ENCODE results near the gene CXCL17.

The CXCL17 gene

DNA sequence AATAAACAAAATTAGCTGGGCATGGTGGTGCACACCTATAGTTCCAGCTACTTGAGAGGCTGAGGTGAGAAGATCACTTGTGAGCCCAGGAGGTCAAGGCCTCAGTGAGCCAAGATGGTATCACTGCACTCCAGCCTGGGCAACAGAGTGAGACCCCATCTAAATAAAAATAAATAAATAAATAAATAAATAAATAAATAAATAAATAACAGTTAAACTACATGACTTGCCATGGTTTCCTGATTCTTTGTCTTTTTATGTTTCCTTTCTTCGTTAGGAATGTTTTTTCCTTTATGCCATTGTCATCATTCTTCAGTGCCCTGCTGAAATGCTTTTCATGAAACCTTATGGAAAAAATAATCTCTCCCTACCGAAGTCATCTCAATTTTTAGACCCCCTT, 35.2 kb upstream of the CXCL17 start:
- no peak overlapping the region for H2BK5ac ChIP-seq (ENCODE audit: low read depth, low read length, poor library complexity)
- H3K4ac ChIP-seq (ENCODE audit: low read depth, low read length) = no peak overlapping the region
- H2BK120ac ChIP-seq (ENCODE audit: insufficient read depth, low read length, poor library complexity) = no peak overlapping the region
- no peaks in the 10 kb centered on the region for H3K27me3 ChIP-seq (ENCODE audit: insufficient read depth, low read length)
- H3K18ac ChIP-seq (ENCODE audit: low read length) = no peak overlapping the region
- H3K4me2 ChIP-seq (ENCODE audit: low read length) = no peak overlapping the region
- H4K91ac ChIP-seq (ENCODE audit: low read depth, low read length) = no peak overlapping the region
- H4K12ac ChIP-seq (ENCODE audit: low read depth, low read length) = no peak overlapping the region
- H3K23ac ChIP-seq (ENCODE audit: low read length) = no peak overlapping the region
- H3K36me3 ChIP-seq (ENCODE audit: control insufficient read depth in 1 of 2, insufficient read depth in 2 of 2, low read length in 2 of 2) = no peaks in the 10 kb centered on the region
- no peaks in the 10 kb centered on the region for H3K79me2 ChIP-seq (ENCODE audit: control insufficient read depth, insufficient read depth, low read length, poor library complexity)
- DNase-seq = no peak
- H3K27ac ChIP-seq (ENCODE audit: low read depth, low read length) = no peak overlapping the region
- no peak overlapping the region for H2BK12ac ChIP-seq (ENCODE audit: low read length)
- no peak overlapping the region for H3K14ac ChIP-seq (ENCODE audit: low read length)
- H3K9ac ChIP-seq (ENCODE audit: low read length) = no peak overlapping the region
- WGBS (ENCODE audit: extremely low coverage, insufficient coverage, insufficient read length) = no CpG with 5 or more reads among the region's 2 CpGs
- no peak overlapping the region for H3K4me3 ChIP-seq (ENCODE audit: low read depth, low read length)
- no peak overlapping the region for H2AK5ac ChIP-seq (ENCODE audit: low read length)
- no peak overlapping the region for H2AFZ ChIP-seq (ENCODE audit: insufficient read depth, low read length, poor library complexity)
- H3K9me3 ChIP-seq (ENCODE audit: insufficient read depth, low read depth, low read length) = no peaks in the 10 kb centered on the region
- peaks cover 2% of the 10 kb centered on the region for H3K79me1 ChIP-seq (ENCODE audit: low read length)
- no peak overlapping the region for H4K8ac ChIP-seq (ENCODE audit: low read depth, low read length)
- peaks cover 2 to 10% of the 10 kb centered on the region in 2 experiments for H3K4me1 ChIP-seq (ENCODE audit: control insufficient read depth in 1 of 2, insufficient read depth in 2 of 2, low read length in 2 of 2)

DNA sequence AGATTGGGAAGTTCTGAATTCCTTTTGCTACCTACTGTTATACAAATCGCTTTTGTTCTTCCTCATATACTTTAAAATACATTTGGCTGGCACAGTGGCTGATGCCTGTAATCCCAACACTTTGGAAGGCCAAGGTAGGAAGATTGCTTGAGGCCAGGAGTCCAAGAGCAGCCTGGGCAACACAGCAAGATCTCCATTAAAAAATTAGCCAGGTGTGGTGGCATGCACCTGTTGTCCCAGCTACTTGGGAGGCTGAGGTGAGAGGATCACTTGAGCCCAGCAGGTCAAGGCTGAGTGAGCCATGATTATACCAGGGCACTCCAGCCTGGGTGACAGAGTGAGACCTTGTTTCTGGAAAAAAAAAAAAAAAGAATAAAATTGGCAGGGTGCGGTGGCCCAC, 34.4 kb upstream of the CXCL17 start:
- H3K79me1 ChIP-seq (ENCODE audit: low read length) = peaks cover 2% of the 10 kb centered on the region
- no peak overlapping the region for H3K23ac ChIP-seq (ENCODE audit: low read length)
- no peak overlapping the region for H2BK5ac ChIP-seq (ENCODE audit: low read depth, low read length, poor library complexity)
- no CpG with 5 or more reads among the region's 2 CpGs for WGBS (ENCODE audit: extremely low coverage, insufficient coverage, insufficient read length)
- H3K79me2 ChIP-seq (ENCODE audit: control insufficient read depth, insufficient read depth, low read length, poor library complexity) = no peaks in the 10 kb centered on the region
- no peak overlapping the region for H3K4me2 ChIP-seq (ENCODE audit: low read length)
- no peak overlapping the region for H4K91ac ChIP-seq (ENCODE audit: low read depth, low read length)
- no peak overlapping the region for H2AK5ac ChIP-seq (ENCODE audit: low read length)
- peaks cover 2 to 10% of the 10 kb centered on the region in 2 experiments for H3K4me1 ChIP-seq (ENCODE audit: control insufficient read depth in 1 of 2, insufficient read depth in 2 of 2, low read length in 2 of 2)
- no peak overlapping the region for H4K12ac ChIP-seq (ENCODE audit: low read depth, low read length)
- H2BK120ac ChIP-seq (ENCODE audit: insufficient read depth, low read length, poor library complexity) = no peak overlapping the region
- no peak overlapping the region for H3K9ac ChIP-seq (ENCODE audit: low read length)
- DNase-seq = no peak
- H2BK12ac ChIP-seq (ENCODE audit: low read length) = no peak overlapping the region
- H3K14ac ChIP-seq (ENCODE audit: low read length) = no peak overlapping the region
- H3K36me3 ChIP-seq (ENCODE audit: control insufficient read depth in 1 of 2, insufficient read depth in 2 of 2, low read length in 2 of 2) = no peaks in the 10 kb centered on the region
- no peak overlapping the region for H2AFZ ChIP-seq (ENCODE audit: insufficient read depth, low read length, poor library complexity)
- H3K27me3 ChIP-seq (ENCODE audit: insufficient read depth, low read length) = no peaks in the 10 kb centered on the region
- no peak overlapping the region for H3K27ac ChIP-seq (ENCODE audit: low read depth, low read length)
- H3K4me3 ChIP-seq (ENCODE audit: low read depth, low read length) = no peak overlapping the region
- H3K9me3 ChIP-seq (ENCODE audit: insufficient read depth, low read depth, low read length) = no peaks in the 10 kb centered on the region
- no peak overlapping the region for H3K18ac ChIP-seq (ENCODE audit: low read length)
- H4K8ac ChIP-seq (ENCODE audit: low read depth, low read length) = no peak overlapping the region
- H3K4ac ChIP-seq (ENCODE audit: low read depth, low read length) = no peak overlapping the region

DNA sequence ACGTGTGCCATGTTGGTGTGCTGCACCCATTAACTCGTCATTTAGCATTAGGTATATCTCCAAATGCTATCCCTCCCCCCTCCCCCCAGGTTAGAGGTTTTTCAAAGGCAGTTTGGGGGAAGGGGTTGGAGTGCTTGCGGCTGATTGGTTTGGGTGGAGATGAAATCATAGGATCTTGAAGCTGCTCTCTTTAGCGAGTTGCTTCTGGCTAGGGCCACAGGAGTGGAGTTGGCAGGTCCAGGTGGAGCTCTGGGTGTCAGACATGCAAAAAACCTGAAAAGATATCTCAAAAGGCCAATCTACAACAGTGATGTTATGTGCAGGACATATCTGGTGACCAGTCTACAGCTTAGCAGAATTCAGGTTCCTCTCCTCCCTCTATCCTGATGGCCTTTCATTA, 32.6 kb upstream of the CXCL17 start:
- no peaks in the 10 kb centered on the region for H3K79me1 ChIP-seq (ENCODE audit: low read length)
- DNase-seq = no peak
- no peak overlapping the region for H3K4ac ChIP-seq (ENCODE audit: low read depth, low read length)
- no peak overlapping the region for H4K12ac ChIP-seq (ENCODE audit: low read depth, low read length)
- no peak overlapping the region for H2BK120ac ChIP-seq (ENCODE audit: insufficient read depth, low read length, poor library complexity)
- no peak overlapping the region for H3K4me3 ChIP-seq (ENCODE audit: low read depth, low read length)
- H2AFZ ChIP-seq (ENCODE audit: insufficient read depth, low read length, poor library complexity) = no peak overlapping the region
- no peaks in the 10 kb centered on the region for H3K9me3 ChIP-seq (ENCODE audit: insufficient read depth, low read depth, low read length)
- H3K4me2 ChIP-seq (ENCODE audit: low read length) = no peak overlapping the region
- H4K91ac ChIP-seq (ENCODE audit: low read depth, low read length) = no peak overlapping the region
- H2BK12ac ChIP-seq (ENCODE audit: low read length) = no peak overlapping the region
- H3K4me1 ChIP-seq (ENCODE audit: control insufficient read depth in 1 of 2, insufficient read depth in 2 of 2, low read length in 2 of 2) = peaks cover 0 to 4% of the 10 kb centered on the region in 2 experiments
- no peaks in the 10 kb centered on the region for H3K27me3 ChIP-seq (ENCODE audit: insufficient read depth, low read length)
- H3K9ac ChIP-seq (ENCODE audit: low read length) = no peak overlapping the region
- H3K14ac ChIP-seq (ENCODE audit: low read length) = no peak overlapping the region
- no peak overlapping the region for H3K27ac ChIP-seq (ENCODE audit: low read depth, low read length)
- H2BK5ac ChIP-seq (ENCODE audit: low read depth, low read length, poor library complexity) = no peak overlapping the region
- no peak overlapping the region for H3K18ac ChIP-seq (ENCODE audit: low read length)
- no peaks in the 10 kb centered on the region for H3K79me2 ChIP-seq (ENCODE audit: control insufficient read depth, insufficient read depth, low read length, poor library complexity)
- no peak overlapping the region for H4K8ac ChIP-seq (ENCODE audit: low read depth, low read length)
- no peak overlapping the region for H3K23ac ChIP-seq (ENCODE audit: low read length)
- WGBS (ENCODE audit: extremely low coverage, insufficient coverage, insufficient read length) = no CpG with 5 or more reads among the region's 4 CpGs
- no peak overlapping the region for H2AK5ac ChIP-seq (ENCODE audit: low read length)
- no peaks in the 10 kb centered on the region for H3K36me3 ChIP-seq (ENCODE audit: control insufficient read depth in 1 of 2, insufficient read depth in 2 of 2, low read length in 2 of 2)

DNA sequence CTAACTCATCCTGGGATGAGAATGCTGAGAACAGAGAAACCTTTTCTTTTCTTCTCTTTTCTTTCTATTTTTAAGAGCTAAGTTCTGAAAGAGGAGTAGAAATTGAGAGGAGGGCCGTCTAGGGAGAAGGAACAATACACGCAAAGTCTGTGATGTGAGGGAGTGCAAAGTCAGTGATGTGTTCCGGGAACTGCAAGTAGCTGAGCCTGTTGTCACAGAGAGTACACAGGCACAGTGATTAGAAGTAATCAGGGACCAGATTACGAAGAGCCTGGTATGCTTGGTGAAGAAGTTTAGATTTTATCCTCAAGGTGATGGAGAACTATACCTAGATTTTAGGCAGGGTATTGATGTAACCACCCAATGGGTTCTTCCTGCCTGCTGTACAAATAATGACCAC, 32.0 kb upstream of the CXCL17 start:
- DNase-seq = no peak
- Histone ChIP-seq H4K12ac (ENCODE audit: low read depth, low read length) (no peak overlapping the region), H3K18ac (ENCODE audit: low read length) (no peak overlapping the region), H3K4me1 (ENCODE audit: control insufficient read depth in 1 of 2, insufficient read depth in 2 of 2, low read length in 2 of 2) (peaks cover 0 to 1% of the 10 kb centered on the region in 2 experiments), H4K8ac (ENCODE audit: low read depth, low read length) (no peak overlapping the region), H2BK120ac (ENCODE audit: insufficient read depth, low read length, poor library complexity) (no peak overlapping the region), H3K14ac (ENCODE audit: low read length) (no peak overlapping the region), H2AK5ac (ENCODE audit: low read length) (no peak overlapping the region), H3K27me3 (ENCODE audit: insufficient read depth, low read length) (no peaks in the 10 kb centered on the region), H3K27ac (ENCODE audit: low read depth, low read length) (no peak overlapping the region), H3K23ac (ENCODE audit: low read length) (no peak overlapping the region), H3K79me1 (ENCODE audit: low read length) (no peaks in the 10 kb centered on the region), H3K79me2 (ENCODE audit: control insufficient read depth, insufficient read depth, low read length, poor library complexity) (no peaks in the 10 kb centered on the region), H3K4me2 (ENCODE audit: low read length) (no peak overlapping the region), H3K9ac (ENCODE audit: low read length) (no peak overlapping the region), H3K9me3 (ENCODE audit: insufficient read depth, low read depth, low read length) (no peaks in the 10 kb centered on the region), H2BK5ac (ENCODE audit: low read depth, low read length, poor library complexity) (no peak overlapping the region), H4K91ac (ENCODE audit: low read depth, low read length) (no peak overlapping the region), H2BK12ac (ENCODE audit: low read length) (no peak overlapping the region), H2AFZ (ENCODE audit: insufficient read depth, low read length, poor library complexity) (no peak overlapping the region), H3K4me3 (ENCODE audit: low read depth, low read length) (no peak overlapping the region), H3K36me3 (ENCODE audit: control insufficient read depth in 1 of 2, insufficient read depth in 2 of 2, low read length in 2 of 2) (no peaks in the 10 kb centered on the region), H3K4ac (ENCODE audit: low read depth, low read length) (no peak overlapping the region)
- no CpG with 5 or more reads among the region's 4 CpGs for WGBS (ENCODE audit: extremely low coverage, insufficient coverage, insufficient read length)
